ENCODE results near the gene IQSEC1.

- TF ChIP-seq EZH2phosphoT487 (conservative IDR thresholded peaks at IDR 0.05; ENCODE audit: low read length) (no peak), CTCF (IDR thresholded peaks at IDR 0.05; ENCODE audit: insufficient read depth, low read length, poor library complexity, severe bottlenecking) (no peak)
Measured at GRCh38 chr3:13104511-13104910, 31.3 kb upstream of the IQSEC1 start.
